NT2/D1 (cell line): ENCODE measurements around the gene FKBP8.

ENCODE experiments used
- DNase-seq: peaks from one replicate; pipeline ENCODE4 v3.0.0-alpha.2; 2011; ENCODE audit warnings: low read depth, low spot score
- H3K27me3 ChIP-seq: 2 replicates; pipeline ENCODE4 v1.6.0; 2011; ENCODE audit warnings: mild to moderate bottlenecking; ENCODE audit not compliant: insufficient read length, insufficient read depth
- H3K36me3 ChIP-seq: 2 replicates; pipeline ENCODE4 v1.6.1; 2011; ENCODE audit warnings: mild to moderate bottlenecking, low read length, mixed read lengths; ENCODE audit not compliant: insufficient read depth, insufficient read length
- H3K4me1 ChIP-seq: 2 replicates; pipeline ENCODE4 v1.5.1; 2011; ENCODE audit not compliant: insufficient read depth, insufficient read length
- H3K4me3 ChIP-seq: 2 replicates; pipeline ENCODE4 v1.5.1; 2011; ENCODE audit warnings: low read depth; ENCODE audit not compliant: insufficient read length
- H3K9ac ChIP-seq: 2 replicates; pipeline ENCODE4 v1.6.0; 2011; ENCODE audit warnings: low read depth; ENCODE audit not compliant: insufficient read length
- H3K9me3 ChIP-seq: 2 replicates; pipeline ENCODE4 v1.5.1; 2011; ENCODE audit warnings: mild to moderate bottlenecking, low read length; ENCODE audit not compliant: insufficient read depth
- SUZ12 ChIP-seq: IDR thresholded peaks from 2 replicates; pipeline ENCODE4 v1.6.1; 2011; ENCODE audit not compliant: insufficient read length, insufficient read depth; ENCODE audit errors: extremely low read depth
- YY1 ChIP-seq: IDR thresholded peaks from 2 replicates; pipeline ENCODE4 v1.6.1; 2011; ENCODE audit not compliant: insufficient read length, insufficient read depth
- ZNF274 ChIP-seq: IDR thresholded peaks from 2 replicates; pipeline ENCODE4 v1.6.1; 2011; ENCODE audit warnings: mild to moderate bottlenecking, low read depth, low read length

Gene FKBP8

DNA sequence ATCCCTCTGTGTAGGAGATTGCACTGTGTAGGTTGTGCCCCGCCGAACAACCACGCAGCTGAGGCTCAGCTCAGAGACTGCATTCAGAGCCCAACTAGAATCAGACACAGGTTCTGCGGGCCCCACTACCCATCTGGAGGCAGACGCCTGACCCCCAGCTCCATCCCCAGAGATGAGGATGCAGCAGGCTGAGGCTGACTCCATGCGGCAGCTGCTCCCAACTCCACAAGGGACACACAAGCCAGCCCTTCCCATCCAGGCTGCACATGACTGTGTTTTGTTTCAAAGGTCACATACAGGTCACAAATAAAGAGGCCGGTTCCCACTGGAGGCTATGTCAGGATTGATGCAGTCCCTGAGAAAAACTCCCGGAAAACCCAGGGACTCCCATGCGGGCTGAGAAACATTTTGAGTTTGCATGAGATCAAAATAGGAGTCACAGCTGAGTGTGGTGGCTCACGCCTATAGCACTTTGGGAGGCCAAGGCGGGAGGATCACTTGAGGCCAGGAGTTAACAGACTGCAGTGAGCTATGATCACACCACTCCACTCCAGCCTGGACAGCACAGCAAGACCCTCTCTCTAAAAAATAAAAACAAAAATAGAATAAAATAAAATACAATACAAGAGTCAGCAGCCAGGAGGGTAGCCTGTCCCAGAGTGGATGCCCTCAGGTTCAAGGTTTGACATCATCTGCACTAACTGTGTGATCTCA, 35.5 kb downstream of the FKBP8 start:
- Histone ChIP-seq H3K4me3 (no peak overlapping the region), H3K36me3 (peaks cover 3% of the 10 kb centered on the region), H3K4me1 (peaks cover 33% of the 10 kb centered on the region), H3K9ac (no peak overlapping the region), H3K9me3 (no peaks in the 10 kb centered on the region), H3K27me3 (no peaks in the 10 kb centered on the region)
- TF ChIP-seq YY1 (no peak), ZNF274 (no peak), SUZ12 (no peak)
- DNase-seq: no peak

DNA sequence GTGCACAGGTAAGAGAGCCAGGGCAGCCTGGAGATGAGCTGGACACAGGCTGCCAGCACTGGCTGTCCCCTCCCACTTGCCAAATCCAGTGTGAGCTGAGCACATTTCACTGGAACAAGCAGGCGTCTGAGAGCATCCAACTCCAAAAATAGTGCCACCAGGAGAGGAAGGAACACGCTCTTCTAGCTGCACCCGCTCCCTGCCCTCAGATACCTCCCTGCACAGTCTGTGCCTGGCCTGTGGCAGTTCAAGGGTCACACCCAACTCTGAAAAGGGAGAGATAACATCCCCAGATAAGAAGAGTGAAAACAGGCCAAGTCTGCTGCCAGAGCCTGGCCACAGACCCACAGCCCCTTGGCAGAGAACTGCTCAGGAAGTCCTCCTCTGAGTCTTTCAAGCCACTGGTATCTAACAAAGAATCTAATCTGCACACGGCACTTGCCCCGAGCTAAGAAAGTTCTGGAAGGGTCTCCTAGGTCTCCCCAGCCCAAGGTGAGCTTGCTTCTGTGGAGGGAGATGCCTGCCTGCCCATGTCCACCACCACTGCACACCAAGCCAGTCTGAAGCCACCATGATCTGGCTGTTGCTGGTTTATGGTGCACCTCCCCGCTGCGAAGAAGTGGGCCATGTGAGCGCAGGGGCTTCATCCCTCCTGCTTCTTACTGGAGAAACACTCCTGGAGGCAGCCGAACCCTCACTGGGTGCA, 36.2 kb downstream of the FKBP8 start:
- Histone ChIP-seq H3K27me3 (no peaks in the 10 kb centered on the region), H3K4me1 (peaks cover 33% of the 10 kb centered on the region), H3K4me3 (no peak overlapping the region), H3K9me3 (no peaks in the 10 kb centered on the region), H3K9ac (no peak overlapping the region), H3K36me3 (no peaks in the 10 kb centered on the region)
- no peak for DNase-seq
- TF ChIP-seq YY1: no peak
- TF ChIP-seq ZNF274: no peak
- no peak for TF ChIP-seq SUZ12

DNA sequence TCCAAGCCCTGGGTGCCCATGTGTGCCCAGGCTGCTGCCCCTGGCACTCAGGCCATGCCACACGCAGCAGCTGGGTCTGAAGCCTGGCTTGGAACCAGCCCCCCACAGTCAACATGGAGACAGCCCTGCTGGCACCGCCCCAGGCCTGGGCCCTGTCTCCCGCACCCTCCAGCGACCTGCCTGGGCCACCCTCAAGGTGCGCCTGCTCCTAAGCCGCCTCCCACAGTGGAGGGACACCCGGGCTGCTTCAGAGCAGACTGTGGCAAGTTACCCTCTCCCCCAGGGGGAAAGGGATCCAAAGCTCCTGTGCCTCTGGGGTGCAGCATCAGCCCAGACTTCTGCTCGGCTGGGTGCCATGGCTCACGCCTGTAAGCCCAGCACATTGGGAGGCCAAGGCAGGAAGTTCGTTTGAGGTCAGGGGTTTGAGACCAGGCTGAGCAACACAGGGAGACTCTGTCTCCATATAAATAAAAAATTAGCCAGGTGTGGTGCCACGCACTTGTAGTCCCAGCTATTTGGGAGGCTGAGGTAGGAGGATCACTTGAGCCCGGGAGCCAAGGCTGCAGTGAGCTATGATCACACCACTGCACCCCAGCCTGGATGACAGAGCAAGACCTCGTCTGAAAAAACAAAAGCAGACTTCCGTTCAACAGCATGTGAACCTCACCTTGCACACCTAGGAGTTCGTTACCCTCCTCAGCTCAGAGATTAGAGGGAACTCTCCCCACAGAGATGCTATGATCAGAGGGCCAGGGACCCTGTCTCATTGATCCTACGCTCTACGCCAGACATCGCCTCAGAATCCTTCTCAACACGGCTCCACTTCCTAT, 37.1 kb downstream of the FKBP8 start:
- no peak for DNase-seq
- Histone ChIP-seq H3K9me3 (no peaks in the 10 kb centered on the region), H3K36me3 (peaks cover 4% of the 10 kb centered on the region), H3K4me3 (no peak overlapping the region), H3K4me1 (peaks cover 33% of the 10 kb centered on the region), H3K9ac (peak overlapping the region; percentile 39), H3K27me3 (no peaks in the 10 kb centered on the region)
- no peak for TF ChIP-seq ZNF274
- TF ChIP-seq YY1: no peak
- TF ChIP-seq SUZ12: no peak

DNA sequence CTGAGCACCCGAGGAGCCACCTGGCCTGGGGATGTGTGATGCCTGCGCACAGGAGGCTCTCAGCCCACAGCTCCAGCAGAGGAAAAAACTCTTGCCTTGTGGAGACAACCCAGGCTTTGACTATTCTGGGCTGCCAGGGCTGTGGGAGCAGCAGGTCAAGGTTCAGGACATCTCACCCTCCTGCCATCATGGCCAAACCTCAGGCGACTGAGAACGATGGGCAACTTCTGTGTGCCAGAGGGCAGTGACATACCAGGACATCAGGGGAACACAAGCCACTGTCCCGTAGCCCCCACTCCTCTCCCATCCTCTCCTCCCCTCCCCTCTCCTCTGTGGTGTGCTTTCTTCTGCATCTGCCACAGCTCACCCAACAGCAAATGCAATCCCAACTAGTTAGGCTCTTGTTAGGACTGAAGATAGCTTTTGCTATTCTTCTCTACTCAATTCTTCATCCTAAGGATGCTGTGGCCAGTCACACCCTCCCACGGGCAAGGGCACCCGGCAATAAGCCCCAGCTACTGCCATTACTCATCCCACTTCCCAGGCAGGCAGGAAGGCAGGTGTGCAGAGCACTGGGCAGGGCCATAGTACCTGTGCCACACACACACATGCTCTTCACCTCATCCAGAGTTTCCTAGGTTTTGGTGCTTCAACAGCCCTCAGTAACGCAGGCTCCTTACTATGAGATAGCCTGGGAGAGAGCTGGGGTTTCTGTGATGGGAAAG, 38.3 kb downstream of the FKBP8 start:
- no peak overlapping the region for H3K9ac ChIP-seq
- no peaks in the 10 kb centered on the region for H3K27me3 ChIP-seq
- no peak overlapping the region for H3K4me3 ChIP-seq
- H3K36me3 ChIP-seq: peaks cover 4% of the 10 kb centered on the region
- H3K9me3 ChIP-seq: no peaks in the 10 kb centered on the region
- TF ChIP-seq SUZ12 (no peak), YY1 (no peak), ZNF274 (no peak)
- H3K4me1 ChIP-seq: peaks cover 29% of the 10 kb centered on the region
- DNase-seq: no peak

DNA sequence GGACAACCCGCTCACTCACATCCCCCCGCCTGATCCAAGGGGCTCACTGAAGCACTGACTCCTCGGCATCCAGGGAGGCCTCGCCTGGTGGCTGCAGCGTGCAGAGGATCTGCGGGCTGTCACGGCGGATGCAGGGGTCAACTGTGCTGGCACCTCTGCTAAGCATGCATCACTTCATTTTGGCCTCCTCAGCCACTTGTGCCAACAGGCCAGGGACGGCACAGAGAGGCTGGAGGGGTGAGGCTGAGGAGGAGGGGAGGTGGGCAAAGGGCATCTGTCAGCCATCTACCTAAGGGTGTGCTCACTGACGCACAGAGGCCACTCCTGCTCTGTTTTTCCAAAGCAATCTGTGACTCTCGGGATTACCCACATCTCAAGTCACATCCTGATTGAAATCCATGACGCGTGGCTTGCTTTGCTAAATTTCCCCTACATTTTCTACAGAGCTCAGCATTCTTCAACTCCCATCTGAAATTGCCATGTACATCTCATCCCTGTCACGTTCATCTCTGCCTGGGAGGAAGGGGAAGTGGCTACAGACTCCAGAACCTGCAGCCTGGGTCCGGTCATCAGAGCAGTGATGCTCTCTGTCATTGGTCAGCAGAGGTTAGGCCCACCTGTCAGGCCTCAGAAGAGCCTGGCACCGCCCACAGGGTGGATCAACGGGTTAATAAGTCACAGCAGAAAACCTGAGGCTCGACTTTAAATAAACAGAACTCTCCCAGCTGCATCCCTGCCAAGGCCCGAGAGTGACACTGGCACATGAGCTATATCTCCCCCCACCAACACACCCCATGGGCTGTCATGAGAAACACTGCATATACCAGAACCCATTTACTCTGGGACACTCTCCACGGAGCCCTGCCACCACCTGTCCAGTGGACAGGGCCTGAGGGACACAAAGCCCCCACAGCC, 39.1 kb downstream of the FKBP8 start:
- DNase-seq: no peak
- TF ChIP-seq YY1: no peak
- TF ChIP-seq SUZ12: no peak
- TF ChIP-seq ZNF274: no peak
- H3K27me3 ChIP-seq: no peaks in the 10 kb centered on the region
- H3K4me3 ChIP-seq: no peak overlapping the region
- no peaks in the 10 kb centered on the region for H3K9me3 ChIP-seq
- H3K36me3 ChIP-seq: peaks cover 4% of the 10 kb centered on the region
- H3K9ac ChIP-seq: no peak overlapping the region
- H3K4me1 ChIP-seq: peaks cover 28% of the 10 kb centered on the region

DNA sequence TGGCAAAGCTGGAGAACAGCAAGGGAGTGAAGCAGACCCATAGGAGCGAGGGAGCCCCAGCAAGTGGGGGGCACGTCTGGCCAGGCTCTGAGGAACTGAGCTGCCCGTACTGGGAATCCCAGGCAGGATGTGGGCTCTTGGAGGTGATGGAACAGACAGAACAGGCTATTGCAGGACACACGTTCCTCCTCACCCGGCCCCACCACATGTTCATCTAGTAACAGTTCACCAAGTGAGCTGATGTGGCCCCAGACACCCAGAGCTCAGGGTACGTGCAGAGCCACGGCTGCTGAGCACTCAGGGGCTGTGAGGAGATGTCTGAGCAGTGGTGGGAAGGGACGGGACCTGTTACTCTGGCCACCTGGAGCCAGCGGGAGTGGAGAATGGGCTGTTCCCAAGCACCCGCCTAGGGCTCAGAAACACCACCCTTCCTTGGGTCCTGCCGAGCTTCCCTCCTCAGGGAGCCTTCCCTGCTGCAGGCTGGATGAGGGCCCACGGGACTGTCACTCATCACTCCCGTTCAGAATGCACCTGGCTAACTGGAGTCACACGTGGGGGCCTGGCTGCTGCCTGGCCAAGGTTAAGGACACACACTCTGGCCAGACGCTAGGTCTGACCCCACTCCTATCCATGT, 39.9 kb downstream of the FKBP8 start:
- H3K9me3 ChIP-seq: no peaks in the 10 kb centered on the region
- H3K4me3 ChIP-seq: no peak overlapping the region
- peaks cover 28% of the 10 kb centered on the region for H3K4me1 ChIP-seq
- H3K27me3 ChIP-seq: no peaks in the 10 kb centered on the region
- TF ChIP-seq ZNF274 (no peak), YY1 (no peak), SUZ12 (no peak)
- no peak for DNase-seq
- peaks cover 4% of the 10 kb centered on the region for H3K36me3 ChIP-seq
- H3K9ac ChIP-seq: no peak overlapping the region
